Measurements from ENCODE around the gene CHSY3.

DNA sequence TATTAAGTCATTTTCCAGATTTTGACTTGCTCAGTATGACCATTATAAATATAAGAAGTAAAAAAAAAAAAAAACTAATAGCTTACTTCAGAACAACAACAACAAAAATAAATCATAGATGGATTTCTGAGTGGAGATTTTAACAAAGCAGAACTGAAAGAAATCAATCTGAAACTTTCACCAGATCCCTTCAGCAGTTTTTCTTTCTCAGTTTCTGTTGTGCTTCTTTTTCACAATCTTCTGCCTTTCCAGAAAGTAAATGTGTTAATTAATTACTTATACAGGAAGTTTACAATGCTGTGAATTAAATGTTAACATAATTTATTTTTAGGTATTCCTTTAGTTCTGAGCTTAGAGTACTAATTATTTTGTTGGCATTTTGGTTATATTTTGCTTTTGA, 73.5 kb downstream of the CHSY3 start:
- TF ChIP-seq, protein P1, sequence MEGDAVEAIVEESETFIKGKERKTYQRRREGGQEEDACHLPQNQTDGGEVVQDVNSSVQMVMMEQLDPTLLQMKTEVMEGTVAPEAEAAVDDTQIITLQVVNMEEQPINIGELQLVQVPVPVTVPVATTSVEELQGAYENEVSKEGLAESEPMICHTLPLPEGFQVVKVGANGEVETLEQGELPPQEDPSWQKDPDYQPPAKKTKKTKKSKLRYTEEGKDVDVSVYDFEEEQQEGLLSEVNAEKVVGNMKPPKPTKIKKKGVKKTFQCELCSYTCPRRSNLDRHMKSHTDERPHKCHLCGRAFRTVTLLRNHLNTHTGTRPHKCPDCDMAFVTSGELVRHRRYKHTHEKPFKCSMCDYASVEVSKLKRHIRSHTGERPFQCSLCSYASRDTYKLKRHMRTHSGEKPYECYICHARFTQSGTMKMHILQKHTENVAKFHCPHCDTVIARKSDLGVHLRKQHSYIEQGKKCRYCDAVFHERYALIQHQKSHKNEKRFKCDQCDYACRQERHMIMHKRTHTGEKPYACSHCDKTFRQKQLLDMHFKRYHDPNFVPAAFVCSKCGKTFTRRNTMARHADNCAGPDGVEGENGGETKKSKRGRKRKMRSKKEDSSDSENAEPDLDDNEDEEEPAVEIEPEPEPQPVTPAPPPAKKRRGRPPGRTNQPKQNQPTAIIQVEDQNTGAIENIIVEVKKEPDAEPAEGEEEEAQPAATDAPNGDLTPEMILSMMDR (conservative IDR thresholded peaks at IDR 0.05; ENCODE audit: low read depth in 2 of 2), result no peak
- TF ChIP-seq EZH2phosphoT487 (IDR thresholded peaks at IDR 0.05; ENCODE audit: unreplicated experiment) (no peak), POLR2AphosphoS5 (IDR thresholded peaks at IDR 0.05; ENCODE audit: low read depth) (no peak), CREB1 (CRISPR knock-in tag; IDR thresholded peaks at IDR 0.05; ENCODE audit: low read depth) (no peak), JUNB (IDR thresholded peaks at IDR 0.05; ENCODE audit: unreplicated experiment) (no peak), ZNF114 (CRISPR knock-in tag; IDR thresholded peaks at IDR 0.05) (no peak), EZH2 (IDR thresholded peaks at IDR 0.05; ENCODE audit: low read depth, unreplicated experiment) (no peak), STAT1 (IDR thresholded peaks at IDR 0.05; ENCODE audit: unreplicated experiment) (no peak), NANOG (IDR thresholded peaks at IDR 0.05; ENCODE audit: borderline replicate concordance) (no peak), ZNF331 (CRISPR knock-in tag; IDR thresholded peaks at IDR 0.05; ENCODE audit: low read depth) (no peak)
- TF ChIP-seq, protein P2, sequence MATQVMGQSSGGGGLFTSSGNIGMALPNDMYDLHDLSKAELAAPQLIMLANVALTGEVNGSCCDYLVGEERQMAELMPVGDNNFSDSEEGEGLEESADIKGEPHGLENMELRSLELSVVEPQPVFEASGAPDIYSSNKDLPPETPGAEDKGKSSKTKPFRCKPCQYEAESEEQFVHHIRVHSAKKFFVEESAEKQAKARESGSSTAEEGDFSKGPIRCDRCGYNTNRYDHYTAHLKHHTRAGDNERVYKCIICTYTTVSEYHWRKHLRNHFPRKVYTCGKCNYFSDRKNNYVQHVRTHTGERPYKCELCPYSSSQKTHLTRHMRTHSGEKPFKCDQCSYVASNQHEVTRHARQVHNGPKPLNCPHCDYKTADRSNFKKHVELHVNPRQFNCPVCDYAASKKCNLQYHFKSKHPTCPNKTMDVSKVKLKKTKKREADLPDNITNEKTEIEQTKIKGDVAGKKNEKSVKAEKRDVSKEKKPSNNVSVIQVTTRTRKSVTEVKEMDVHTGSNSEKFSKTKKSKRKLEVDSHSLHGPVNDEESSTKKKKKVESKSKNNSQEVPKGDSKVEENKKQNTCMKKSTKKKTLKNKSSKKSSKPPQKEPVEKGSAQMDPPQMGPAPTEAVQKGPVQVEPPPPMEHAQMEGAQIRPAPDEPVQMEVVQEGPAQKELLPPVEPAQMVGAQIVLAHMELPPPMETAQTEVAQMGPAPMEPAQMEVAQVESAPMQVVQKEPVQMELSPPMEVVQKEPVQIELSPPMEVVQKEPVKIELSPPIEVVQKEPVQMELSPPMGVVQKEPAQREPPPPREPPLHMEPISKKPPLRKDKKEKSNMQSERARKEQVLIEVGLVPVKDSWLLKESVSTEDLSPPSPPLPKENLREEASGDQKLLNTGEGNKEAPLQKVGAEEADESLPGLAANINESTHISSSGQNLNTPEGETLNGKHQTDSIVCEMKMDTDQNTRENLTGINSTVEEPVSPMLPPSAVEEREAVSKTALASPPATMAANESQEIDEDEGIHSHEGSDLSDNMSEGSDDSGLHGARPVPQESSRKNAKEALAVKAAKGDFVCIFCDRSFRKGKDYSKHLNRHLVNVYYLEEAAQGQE (IDR thresholded peaks at IDR 0.05; ENCODE audit: unreplicated experiment), result no peak
- TF ChIP-seq, protein P3, sequence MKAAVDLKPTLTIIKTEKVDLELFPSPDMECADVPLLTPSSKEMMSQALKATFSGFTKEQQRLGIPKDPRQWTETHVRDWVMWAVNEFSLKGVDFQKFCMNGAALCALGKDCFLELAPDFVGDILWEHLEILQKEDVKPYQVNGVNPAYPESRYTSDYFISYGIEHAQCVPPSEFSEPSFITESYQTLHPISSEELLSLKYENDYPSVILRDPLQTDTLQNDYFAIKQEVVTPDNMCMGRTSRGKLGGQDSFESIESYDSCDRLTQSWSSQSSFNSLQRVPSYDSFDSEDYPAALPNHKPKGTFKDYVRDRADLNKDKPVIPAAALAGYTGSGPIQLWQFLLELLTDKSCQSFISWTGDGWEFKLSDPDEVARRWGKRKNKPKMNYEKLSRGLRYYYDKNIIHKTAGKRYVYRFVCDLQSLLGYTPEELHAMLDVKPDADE (IDR thresholded peaks at IDR 0.05), result no peak
- TF ChIP-seq, protein P4, sequence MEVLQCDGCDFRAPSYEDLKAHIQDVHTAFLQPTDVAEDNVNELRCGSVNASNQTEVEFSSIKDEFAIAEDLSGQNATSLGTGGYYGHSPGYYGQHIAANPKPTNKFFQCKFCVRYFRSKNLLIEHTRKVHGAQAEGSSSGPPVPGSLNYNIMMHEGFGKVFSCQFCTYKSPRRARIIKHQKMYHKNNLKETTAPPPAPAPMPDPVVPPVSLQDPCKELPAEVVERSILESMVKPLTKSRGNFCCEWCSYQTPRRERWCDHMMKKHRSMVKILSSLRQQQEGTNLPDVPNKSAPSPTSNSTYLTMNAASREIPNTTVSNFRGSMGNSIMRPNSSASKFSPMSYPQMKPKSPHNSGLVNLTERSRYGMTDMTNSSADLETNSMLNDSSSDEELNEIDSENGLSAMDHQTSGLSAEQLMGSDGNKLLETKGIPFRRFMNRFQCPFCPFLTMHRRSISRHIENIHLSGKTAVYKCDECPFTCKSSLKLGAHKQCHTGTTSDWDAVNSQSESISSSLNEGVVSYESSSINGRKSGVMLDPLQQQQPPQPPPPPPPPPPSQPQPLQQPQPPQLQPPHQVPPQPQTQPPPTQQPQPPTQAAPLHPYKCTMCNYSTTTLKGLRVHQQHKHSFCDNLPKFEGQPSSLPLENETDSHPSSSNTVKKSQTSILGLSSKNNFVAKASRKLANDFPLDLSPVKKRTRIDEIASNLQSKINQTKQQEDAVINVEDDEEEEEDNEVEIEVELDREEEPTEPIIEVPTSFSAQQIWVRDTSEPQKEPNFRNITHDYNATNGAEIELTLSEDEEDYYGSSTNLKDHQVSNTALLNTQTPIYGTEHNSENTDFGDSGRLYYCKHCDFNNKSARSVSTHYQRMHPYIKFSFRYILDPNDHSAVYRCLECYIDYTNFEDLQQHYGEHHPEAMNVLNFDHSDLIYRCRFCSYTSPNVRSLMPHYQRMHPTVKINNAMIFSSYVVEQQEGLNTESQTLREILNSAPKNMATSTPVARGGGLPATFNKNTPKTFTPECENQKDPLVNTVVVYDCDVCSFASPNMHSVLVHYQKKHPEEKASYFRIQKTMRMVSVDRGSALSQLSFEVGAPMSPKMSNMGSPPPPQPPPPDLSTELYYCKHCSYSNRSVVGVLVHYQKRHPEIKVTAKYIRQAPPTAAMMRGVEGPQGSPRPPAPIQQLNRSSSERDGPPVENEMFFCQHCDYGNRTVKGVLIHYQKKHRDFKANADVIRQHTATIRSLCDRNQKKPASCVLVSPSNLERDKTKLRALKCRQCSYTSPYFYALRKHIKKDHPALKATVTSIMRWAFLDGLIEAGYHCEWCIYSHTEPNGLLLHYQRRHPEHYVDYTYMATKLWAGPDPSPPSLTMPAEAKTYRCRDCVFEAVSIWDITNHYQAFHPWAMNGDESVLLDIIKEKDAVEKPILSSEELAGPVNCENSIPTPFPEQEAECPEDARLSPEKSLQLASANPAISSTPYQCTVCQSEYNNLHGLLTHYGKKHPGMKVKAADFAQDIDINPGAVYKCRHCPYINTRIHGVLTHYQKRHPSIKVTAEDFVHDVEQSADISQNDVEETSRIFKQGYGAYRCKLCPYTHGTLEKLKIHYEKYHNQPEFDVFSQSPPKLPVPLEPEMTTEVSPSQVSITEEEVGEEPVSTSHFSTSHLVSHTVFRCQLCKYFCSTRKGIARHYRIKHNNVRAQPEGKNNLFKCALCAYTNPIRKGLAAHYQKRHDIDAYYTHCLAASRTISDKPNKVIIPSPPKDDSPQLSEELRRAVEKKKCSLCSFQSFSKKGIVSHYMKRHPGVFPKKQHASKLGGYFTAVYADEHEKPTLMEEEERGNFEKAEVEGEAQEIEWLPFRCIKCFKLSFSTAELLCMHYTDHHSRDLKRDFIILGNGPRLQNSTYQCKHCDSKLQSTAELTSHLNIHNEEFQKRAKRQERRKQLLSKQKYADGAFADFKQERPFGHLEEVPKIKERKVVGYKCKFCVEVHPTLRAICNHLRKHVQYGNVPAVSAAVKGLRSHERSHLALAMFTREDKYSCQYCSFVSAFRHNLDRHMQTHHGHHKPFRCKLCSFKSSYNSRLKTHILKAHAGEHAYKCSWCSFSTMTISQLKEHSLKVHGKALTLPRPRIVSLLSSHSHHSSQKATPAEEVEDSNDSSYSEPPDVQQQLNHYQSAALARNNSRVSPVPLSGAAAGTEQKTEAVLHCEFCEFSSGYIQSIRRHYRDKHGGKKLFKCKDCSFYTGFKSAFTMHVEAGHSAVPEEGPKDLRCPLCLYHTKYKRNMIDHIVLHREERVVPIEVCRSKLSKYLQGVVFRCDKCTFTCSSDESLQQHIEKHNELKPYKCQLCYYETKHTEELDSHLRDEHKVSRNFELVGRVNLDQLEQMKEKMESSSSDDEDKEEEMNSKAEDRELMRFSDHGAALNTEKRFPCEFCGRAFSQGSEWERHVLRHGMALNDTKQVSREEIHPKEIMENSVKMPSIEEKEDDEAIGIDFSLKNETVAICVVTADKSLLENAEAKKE (CRISPR knock-in tag; IDR thresholded peaks at IDR 0.05), result no peak

Data from GM23338 (cell line).